Duodenal mucosa (tissue), 2 donors: Measurements from ENCODE around the gene TSPAN9.

Experiments
- H3K27ac ChIP-seq: one replicate; pipeline ENCODE4 v1.7.0; 2013; ENCODE audit warnings: low read depth, low read length
- H3K27me3 ChIP-seq, 2 donors: one replicate each; pipeline ENCODE4 v1.7.0; 2013; ENCODE audit warnings: low read length in 2 of 2, control low read depth in 1 of 2; ENCODE audit not compliant: insufficient read depth in 2 of 2, control insufficient read depth in 1 of 2
- H3K36me3 ChIP-seq, 2 donors: one replicate each; pipeline ENCODE4 v1.7.0; 2013; ENCODE audit warnings: low read length in 2 of 2, control low read depth in 1 of 2; ENCODE audit not compliant: insufficient read depth in 2 of 2, control insufficient read depth in 1 of 2
- H3K4me1 ChIP-seq, 2 donors: one replicate each; pipeline ENCODE4 v1.7.0; 2013; ENCODE audit warnings: low read length in 2 of 2, control low read depth in 1 of 2; ENCODE audit not compliant: insufficient read depth in 2 of 2, control insufficient read depth in 1 of 2
- H3K4me3 ChIP-seq, 2 donors: one replicate each; pipeline ENCODE4 v1.7.0; 2013; ENCODE audit warnings: low read length in 2 of 2, low read depth in 1 of 2
- H3K9ac ChIP-seq, 2 donors: one replicate each; pipeline ENCODE4 v1.7.0; 2013; ENCODE audit warnings: low read length in 2 of 2, low read depth in 1 of 2
- H3K9me3 ChIP-seq, 2 donors: one replicate each; pipeline ENCODE4 v1.7.0; 2013; ENCODE audit warnings: low read length in 2 of 2, control low read depth in 1 of 2; ENCODE audit not compliant: control insufficient read depth in 1 of 2

TSPAN9 gene

GRCh38 chr12:3196488-3196887 lies 119.3 kb downstream of the TSPAN9 start:
- Histone ChIP-seq H3K4me1 (peaks cover 10% of the 10 kb centered on the region in 2 donors), H3K4me3 (no peak overlapping the region), H3K27me3 (peaks cover 5 to 6% of the 10 kb centered on the region in 2 donors), H3K36me3 (no peaks in the 10 kb centered on the region), H3K27ac (no peak overlapping the region), H3K9ac (no peak overlapping the region), H3K9me3 (no peaks in the 10 kb centered on the region)

- Histone ChIP-seq H3K9me3 (no peaks in the 10 kb centered on the region), H3K4me1 (peaks cover 10% of the 10 kb centered on the region in 2 donors), H3K27ac (no peak overlapping the region), H3K27me3 (peaks cover 5 to 14% of the 10 kb centered on the region in 2 donors), H3K36me3 (no peaks in the 10 kb centered on the region), H3K4me3 (no peak overlapping the region), H3K9ac (no peak overlapping the region)
Measured at GRCh38 chr12:3197131-3197818, 120.1 kb downstream of the TSPAN9 start.

- no peaks in the 10 kb centered on the region for H3K36me3 ChIP-seq
- H3K9ac ChIP-seq = no peak overlapping the region
- no peak overlapping the region for H3K27ac ChIP-seq
- peaks cover 8 to 17% of the 10 kb centered on the region in 2 donors for H3K27me3 ChIP-seq
- peak overlapping the region; percentile 64 to 68 for H3K4me3 ChIP-seq
- H3K9me3 ChIP-seq = no peaks in the 10 kb centered on the region
- H3K4me1 ChIP-seq = peaks cover 10% of the 10 kb centered on the region in 2 donors
Measured at GRCh38 chr12:3199551-3200031, 122.4 kb downstream of the TSPAN9 start.

DNA sequence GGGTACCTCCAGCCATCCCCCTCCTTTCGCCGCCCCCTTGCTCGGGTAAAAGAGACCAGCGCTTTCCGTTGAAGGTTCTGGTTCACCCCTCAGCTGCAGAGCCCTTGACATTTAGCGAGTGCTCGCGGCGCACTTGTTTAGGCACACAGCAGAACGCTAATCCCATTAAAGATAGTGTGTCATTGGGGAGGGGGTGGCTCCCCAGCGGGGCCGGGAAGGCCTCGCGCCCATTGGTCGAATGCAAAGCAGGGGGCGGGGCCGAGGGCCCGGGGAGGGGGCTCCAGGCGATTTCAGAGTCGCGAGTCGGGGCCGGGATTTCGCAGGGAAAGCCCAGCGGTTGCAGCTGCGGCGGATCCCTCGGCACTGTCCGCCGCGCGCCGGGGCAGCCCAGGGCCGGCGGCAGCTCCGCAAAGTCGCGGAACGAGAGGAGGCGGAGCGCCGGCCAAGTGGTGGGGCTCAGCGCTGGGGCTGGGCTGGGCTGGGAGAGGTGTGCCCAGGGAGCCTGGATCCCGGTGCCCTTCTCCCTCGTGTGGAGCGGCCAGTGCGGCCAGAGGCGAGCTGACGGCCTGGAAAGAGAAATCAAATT lies 122.9 kb downstream of the TSPAN9 start:
- Histone ChIP-seq H3K36me3 (no peaks in the 10 kb centered on the region), H3K27me3 (peaks cover 8 to 17% of the 10 kb centered on the region in 2 donors), H3K9me3 (no peaks in the 10 kb centered on the region), H3K9ac (no peak overlapping the region), H3K27ac (no peak overlapping the region), H3K4me1 (peaks cover 10% of the 10 kb centered on the region in 2 donors), H3K4me3 (peak overlapping the region; percentile 64 to 68)

GRCh38 chr12:3200814-3201233 lies 123.6 kb downstream of the TSPAN9 start:
- H3K9ac ChIP-seq = no peak overlapping the region
- H3K27ac ChIP-seq = no peak overlapping the region
- H3K27me3 ChIP-seq = peaks cover 8 to 17% of the 10 kb centered on the region in 2 donors
- H3K9me3 ChIP-seq = no peaks in the 10 kb centered on the region
- H3K4me1 ChIP-seq = peaks cover 10% of the 10 kb centered on the region in 2 donors
- H3K36me3 ChIP-seq = no peaks in the 10 kb centered on the region
- peak overlapping the region; percentile 50 to 68 for H3K4me3 ChIP-seq

DNA sequence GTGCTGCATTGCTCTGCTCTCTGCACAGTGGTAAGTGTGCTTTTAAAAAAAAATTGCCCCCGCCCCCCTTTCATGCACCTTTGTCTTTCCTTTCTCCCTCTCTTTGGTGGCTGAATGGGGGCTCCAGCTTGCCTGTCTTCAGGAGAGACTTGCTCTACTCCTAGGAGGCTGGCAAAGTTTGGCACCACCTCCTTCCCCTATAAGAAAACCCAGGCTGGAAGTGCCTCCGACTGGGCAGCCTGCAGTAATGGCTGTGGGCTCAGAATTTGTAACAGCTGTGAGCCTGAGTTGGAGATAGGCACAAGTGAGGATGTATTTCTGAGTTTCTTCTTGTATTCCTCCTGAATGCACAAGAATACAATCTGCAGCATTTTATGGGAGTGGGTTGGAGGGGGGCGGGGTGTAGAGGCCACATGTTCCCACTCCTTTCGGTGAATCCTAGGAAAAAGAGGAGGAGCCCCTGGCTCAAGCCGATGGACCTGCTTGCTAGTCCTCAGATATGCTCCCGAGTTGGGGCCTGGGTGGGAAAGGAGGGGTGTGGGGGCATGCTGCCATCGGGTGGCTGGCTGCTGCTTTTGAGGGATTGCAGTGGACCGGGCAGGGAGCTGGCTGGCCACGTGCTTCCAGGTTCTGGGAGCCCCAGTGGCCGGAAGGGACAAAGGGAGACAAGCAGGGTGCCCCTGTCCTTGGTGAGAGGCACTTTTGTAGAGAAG lies 124.3 kb downstream of the TSPAN9 start:
- no peak overlapping the region for H3K27ac ChIP-seq
- peaks cover 10% of the 10 kb centered on the region in 2 donors for H3K4me1 ChIP-seq
- H3K36me3 ChIP-seq = no peaks in the 10 kb centered on the region
- H3K4me3 ChIP-seq = no peak overlapping the region
- H3K27me3 ChIP-seq = peaks cover 8 to 17% of the 10 kb centered on the region in 2 donors
- no peaks in the 10 kb centered on the region for H3K9me3 ChIP-seq
- no peak overlapping the region for H3K9ac ChIP-seq

- Histone ChIP-seq H3K4me1 (peaks cover 10% of the 10 kb centered on the region in 2 donors), H3K9ac (no peak overlapping the region), H3K4me3 (no peak overlapping the region), H3K9me3 (no peaks in the 10 kb centered on the region), H3K27me3 (peaks cover 8 to 17% of the 10 kb centered on the region in 2 donors), H3K27ac (no peak overlapping the region), H3K36me3 (no peaks in the 10 kb centered on the region)
Measured at GRCh38 chr12:3202096-3202495, 124.9 kb downstream of the TSPAN9 start.

DNA sequence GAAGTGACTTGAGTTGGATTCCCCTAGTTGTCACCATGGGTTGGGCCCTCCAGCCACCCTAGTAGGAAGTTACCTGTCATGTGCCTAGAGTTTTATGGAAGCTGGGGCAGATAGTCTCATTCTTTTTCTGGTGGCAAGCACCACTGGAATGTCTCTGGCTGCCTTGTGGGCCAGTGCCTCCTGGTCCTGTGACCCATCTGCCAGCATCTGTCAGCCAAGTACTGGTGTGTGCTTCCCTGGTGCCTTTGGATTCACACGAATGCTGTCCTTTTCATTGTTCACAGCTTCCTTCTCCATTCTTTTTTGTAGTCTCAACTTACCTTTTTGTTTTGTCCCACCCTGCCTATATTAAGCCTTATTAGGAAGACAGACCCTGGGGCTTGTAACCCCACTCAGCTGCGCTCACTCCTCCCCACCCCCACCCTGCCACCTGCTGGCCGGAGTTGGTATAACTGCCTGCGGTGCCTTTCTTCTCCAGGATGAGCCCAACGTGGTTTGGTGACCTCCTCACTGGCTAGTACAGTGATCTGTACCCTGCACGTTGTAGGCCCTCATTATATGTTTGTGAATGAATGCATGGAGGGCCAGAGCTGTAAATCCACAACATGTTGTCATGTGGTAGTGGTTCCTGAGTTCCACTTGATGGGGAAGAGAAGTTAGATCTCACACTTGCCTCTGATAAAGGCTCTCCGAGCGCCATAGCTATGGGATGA lies 125.7 kb downstream of the TSPAN9 start:
- Histone ChIP-seq H3K27ac (no peak overlapping the region), H3K4me1 (peaks cover 10% of the 10 kb centered on the region in 2 donors), H3K4me3 (no peak overlapping the region), H3K9ac (no peak overlapping the region), H3K36me3 (no peaks in the 10 kb centered on the region), H3K9me3 (no peaks in the 10 kb centered on the region), H3K27me3 (peaks cover 8 to 17% of the 10 kb centered on the region in 2 donors)

GRCh38 chr12:3203713-3204112 lies 126.5 kb downstream of the TSPAN9 start:
- H3K27me3 ChIP-seq = peaks cover 8 to 17% of the 10 kb centered on the region in 2 donors
- H3K9ac ChIP-seq = no peak overlapping the region
- H3K27ac ChIP-seq = no peak overlapping the region
- H3K4me1 ChIP-seq = peaks cover 10% of the 10 kb centered on the region in 2 donors
- H3K4me3 ChIP-seq = no peak overlapping the region
- no peaks in the 10 kb centered on the region for H3K36me3 ChIP-seq
- no peaks in the 10 kb centered on the region for H3K9me3 ChIP-seq
